Right atrium auricular region (tissue), 2 donors: Measurements from ENCODE around the gene AP2A2. TPM values are rescaled to one million over a fixed set of nuclear protein-coding genes. Genes with fewer than 3 reads are reported as not detected.
A peak's percentile ranks its signal among the peaks of the same experiment; 100 is the strongest.

Experiments used
- DNase-seq: peaks from one replicate; pipeline ENCODE4 v3.0.0-alpha.2; 2019; ENCODE audit warnings: low spot score
- H3K27ac ChIP-seq, 2 donors: fragments of 200-600 bp; sonication (generic); 1 replicate in 1 of 2; 2 replicates in 1 of 2; pipeline ENCODE4 v1.5.1; 2016 to 2019
- H3K27me3 ChIP-seq, 2 donors: fragments of 200-600 bp; sonication (generic); one replicate each; pipeline versions ENCODE4 v1.5.1 to v1.6.0; 2017 to 2019
- H3K36me3 ChIP-seq: fragments of 200-600 bp; sonication (generic); one replicate; pipeline ENCODE4 v1.5.1; 2016
- H3K4me1 ChIP-seq, 2 donors: fragments of 200-600 bp; sonication (generic); one replicate each; pipeline versions ENCODE4 v1.5.1 to v1.6.0; 2017 to 2019
- H3K4me3 ChIP-seq, 2 donors: fragments of 200-600 bp; sonication (generic); 1 replicate in 1 of 2; 2 replicates in 1 of 2; pipeline ENCODE4 v1.5.1; 2017 to 2019; ENCODE audit warnings: mild to moderate bottlenecking in 1 of 2, moderate library complexity in 1 of 2
- H3K9me3 ChIP-seq, 2 donors: fragments of 200-600 bp; sonication (generic); one replicate each; pipeline ENCODE4 v1.5.1; 2019
- total RNA-seq, 2 donors: library from RNA; depleted of rRNA; stranded (reverse); fragments of >200 nt; gene quantifications; one replicate each; pipeline ENCODE4 v1.1.0, GENCODE V29; 2016
- TF ChIP-seq, protein P1 (sequence below), 2 donors: fragments of 200-600 bp; sonication (generic); IDR thresholded peaks; one replicate each; pipeline ENCODE4 v1.5.1; 2019; ENCODE audit warnings: antibody characterized with exemption in 2 of 2

The AP2A2 gene
- total RNA-seq, 2 donors from 2014 or later: 28.8 to 41.7 TPM

DNA sequence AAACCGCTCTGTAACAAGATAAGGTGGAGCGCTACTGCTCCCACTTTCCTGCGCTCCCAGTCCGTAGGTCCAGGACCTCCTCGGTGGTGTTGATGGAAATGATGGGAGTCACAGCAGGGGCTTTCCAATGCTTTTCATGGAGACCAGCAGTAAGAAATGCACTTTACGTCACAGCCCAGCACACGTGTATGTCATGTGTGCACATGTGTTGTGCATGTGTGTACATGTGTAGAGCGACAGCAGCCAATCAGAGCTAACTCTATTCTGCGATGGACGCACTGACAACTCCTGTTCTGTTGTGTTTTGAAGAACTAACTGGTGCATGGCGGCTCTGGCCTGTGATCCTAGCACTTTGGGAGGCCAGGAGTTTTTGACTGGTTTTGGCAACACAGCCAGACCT lies 16.3 kb upstream of the AP2A2 start:
- no peak overlapping the region for H3K27ac ChIP-seq
- H3K27me3 ChIP-seq: no peaks in the 10 kb centered on the region
- H3K4me3 ChIP-seq: no peak overlapping the region
- H3K9me3 ChIP-seq: no peaks in the 10 kb centered on the region
- H3K4me1 ChIP-seq: peaks cover 0 to 20% of the 10 kb centered on the region in 2 donors
- no peak for DNase-seq
- H3K36me3 ChIP-seq: peaks cover 3% of the 10 kb centered on the region
- TF ChIP-seq, protein P1, sequence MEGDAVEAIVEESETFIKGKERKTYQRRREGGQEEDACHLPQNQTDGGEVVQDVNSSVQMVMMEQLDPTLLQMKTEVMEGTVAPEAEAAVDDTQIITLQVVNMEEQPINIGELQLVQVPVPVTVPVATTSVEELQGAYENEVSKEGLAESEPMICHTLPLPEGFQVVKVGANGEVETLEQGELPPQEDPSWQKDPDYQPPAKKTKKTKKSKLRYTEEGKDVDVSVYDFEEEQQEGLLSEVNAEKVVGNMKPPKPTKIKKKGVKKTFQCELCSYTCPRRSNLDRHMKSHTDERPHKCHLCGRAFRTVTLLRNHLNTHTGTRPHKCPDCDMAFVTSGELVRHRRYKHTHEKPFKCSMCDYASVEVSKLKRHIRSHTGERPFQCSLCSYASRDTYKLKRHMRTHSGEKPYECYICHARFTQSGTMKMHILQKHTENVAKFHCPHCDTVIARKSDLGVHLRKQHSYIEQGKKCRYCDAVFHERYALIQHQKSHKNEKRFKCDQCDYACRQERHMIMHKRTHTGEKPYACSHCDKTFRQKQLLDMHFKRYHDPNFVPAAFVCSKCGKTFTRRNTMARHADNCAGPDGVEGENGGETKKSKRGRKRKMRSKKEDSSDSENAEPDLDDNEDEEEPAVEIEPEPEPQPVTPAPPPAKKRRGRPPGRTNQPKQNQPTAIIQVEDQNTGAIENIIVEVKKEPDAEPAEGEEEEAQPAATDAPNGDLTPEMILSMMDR (IDR thresholded peaks at IDR 0.05): no peak

GRCh38 chr11:910044-910588 lies 15.6 kb upstream of the AP2A2 start:
- no peak for DNase-seq
- H3K4me1 ChIP-seq: peaks cover 0 to 20% of the 10 kb centered on the region in 2 donors
- H3K36me3 ChIP-seq: no peaks in the 10 kb centered on the region
- TF ChIP-seq, protein P1 (IDR thresholded peaks at IDR 0.05): no peak
- no peaks in the 10 kb centered on the region for H3K27me3 ChIP-seq
- H3K9me3 ChIP-seq: no peaks in the 10 kb centered on the region
- H3K4me3 ChIP-seq: peak overlapping the region; percentile 88 to 94
- H3K27ac ChIP-seq: peak overlapping the region; percentile 92 to 95

DNA sequence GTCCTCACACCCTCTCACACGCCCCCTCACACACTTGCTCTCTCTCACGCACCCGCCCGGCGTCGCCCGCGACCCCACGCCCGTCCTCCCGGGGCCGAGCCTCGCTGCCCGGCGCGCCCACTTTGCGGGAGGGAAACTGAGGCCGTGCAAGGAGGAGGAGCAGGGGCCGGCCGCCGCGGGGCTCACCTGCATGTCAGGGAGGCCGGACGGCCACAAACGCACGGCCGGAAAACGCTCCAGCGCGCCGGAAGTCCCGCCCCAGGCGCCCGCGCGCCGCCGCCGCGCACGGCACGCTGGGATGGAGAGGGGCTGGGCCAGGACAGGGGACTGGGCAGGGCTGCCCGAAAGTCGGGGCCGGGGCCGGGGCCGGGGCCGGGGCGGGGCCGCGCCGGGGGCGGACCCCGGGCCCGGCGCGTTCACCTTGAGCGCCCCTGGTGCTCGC lies 15.1 kb upstream of the AP2A2 start, which contains the start of gene CHID1:
Gene CHID1 (minus strand): TSS at position 222 of the 442 bp plus-strand sequence. CDS start 5,994 bp downstream, outside the sequence.
- peak within 1 kb of the TSS; percentile 92 to 95 for H3K27ac ChIP-seq
- peak within 1 kb of the TSS; percentile 88 to 94 for H3K4me3 ChIP-seq
- no peaks in the 10 kb centered on the region for H3K36me3 ChIP-seq
- TF ChIP-seq, protein P1 (IDR thresholded peaks at IDR 0.05): no peak
- H3K9me3 ChIP-seq: no peaks in the 10 kb centered on the region
- H3K27me3 ChIP-seq: no peaks in the 10 kb centered on the region
- peaks cover 0 to 20% of the 10 kb centered on the region in 2 donors for H3K4me1 ChIP-seq
- DNase-seq: peak; percentile 82

- Histone ChIP-seq H3K4me3 (peak overlapping the region; percentile 88 to 94), H3K9me3 (no peaks in the 10 kb centered on the region), H3K4me1 (peaks cover 0 to 20% of the 10 kb centered on the region in 2 donors), H3K36me3 (no peaks in the 10 kb centered on the region), H3K27ac (peak overlapping the region; percentile 92 to 95), H3K27me3 (no peaks in the 10 kb centered on the region)
- peak; percentile 69 for DNase-seq
- TF ChIP-seq, protein P1 (IDR thresholded peaks at IDR 0.05): no peak
Measured at GRCh38 chr11:911031-911889, 14.4 kb upstream of the AP2A2 start.

DNA sequence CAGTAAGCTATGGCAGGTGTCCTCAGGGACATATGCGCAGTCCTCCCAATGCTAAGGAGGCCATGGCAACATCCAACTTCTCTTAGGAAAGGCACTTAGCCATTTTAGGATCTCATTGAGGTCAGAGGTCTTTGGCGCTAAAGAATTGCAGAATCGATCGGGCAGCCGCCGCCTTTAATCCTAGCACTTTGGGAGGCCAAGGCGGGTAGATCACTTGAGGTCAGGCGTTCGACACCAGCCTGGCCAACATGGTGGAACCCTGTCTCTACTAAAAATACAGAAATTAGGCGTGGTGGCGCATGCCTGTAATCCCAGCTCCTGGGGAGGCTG lies 13.8 kb upstream of the AP2A2 start:
- peak overlapping the region; percentile 92 to 95 for H3K27ac ChIP-seq

More for the DNA sequence above, 13.8 kb upstream of the AP2A2 start:
- Histone ChIP-seq H3K4me1 (peaks cover 0 to 20% of the 10 kb centered on the region in 2 donors), H3K27me3 (no peaks in the 10 kb centered on the region), H3K9me3 (no peaks in the 10 kb centered on the region), H3K36me3 (no peaks in the 10 kb centered on the region), H3K4me3 (peak overlapping the region in 1 of 2 donors; percentile 88)
- TF ChIP-seq, protein P1 (IDR thresholded peaks at IDR 0.05): no peak
- no peak for DNase-seq
